Endothelial cell of umbilical vein (primary cell): ENCODE data around the gene SPATA1. TPM values are rescaled to one million over a fixed set of nuclear protein-coding genes. Genes with fewer than 3 reads are reported as not detected.

ENCODE experiments used
- BruUV-seq: library from RNA; stranded (reverse); fragments of 400-500 nt; replicated peaks from 2 replicates; lab custom pipeline; 2021; lab: Mats Ljungman, UMichigan
- CTCF ChIA-PET: fragments of 300-600, 350-600 bp; sonication (Branson Sonifier 250); formaldehyde crosslinking; loops from one replicate; lab custom pipeline; 2021; ENCODE audit warnings: antibody characterized with exemption, inconsistent platforms; lab: Charles Lee
- POLR2A ChIA-PET: fragments of 300-600, 350-600 bp; sonication (Branson Sonifier 250); formaldehyde crosslinking; loops from one replicate; lab custom pipeline; 2021; ENCODE audit warnings: antibody characterized with exemption, inconsistent platforms; lab: Charles Lee
- DNase-seq: peaks from one replicate; pipeline ENCODE4 v3.0.0-alpha.2; 2011; ENCODE audit warnings: low read depth, low spot score
- FAIRE-seq: peaks from 2 replicates; lab custom pipeline; 2011; peaks lifted over from hg19 to GRCh38; lab: Jason Lieb, UNC
- H2AFZ ChIP-seq: 2 replicates; pipeline ENCODE4 v1.6.0; 2012; ENCODE audit warnings: low read depth, low read length, control low read depth, inconsistent platforms
- H3K27ac ChIP-seq: 2 replicates; pipeline ENCODE4 v1.5.1; 2011; ENCODE audit warnings: low read depth, mild to moderate bottlenecking, control low read depth, low read length, moderate library complexity; ENCODE audit not compliant: insufficient read depth
- H3K27me3 ChIP-seq, 2 experiments: 2 replicates each; pipeline versions ENCODE4 v1.6.0 to v1.6.1; 2011; ENCODE audit warnings: low read length in 2 of 2, mixed read lengths in 1 of 2; ENCODE audit not compliant: control insufficient read depth in 2 of 2, insufficient read depth in 2 of 2
- H3K36me3 ChIP-seq, 2 experiments: 2 replicates in 1 of 2; 3 replicates in 1 of 2; pipeline ENCODE4 v1.5.1; 2011; ENCODE audit warnings: low read length in 2 of 2, mild to moderate bottlenecking in 1 of 2, moderate library complexity in 1 of 2; ENCODE audit not compliant: control insufficient read depth in 2 of 2, insufficient read depth in 2 of 2; ENCODE audit errors: extremely low read depth in 1 of 2
- H3K4me1 ChIP-seq: 3 replicates; pipeline ENCODE4 v1.5.1; 2011; ENCODE audit warnings: mild to moderate bottlenecking, low read length; ENCODE audit not compliant: control insufficient read depth, insufficient read depth; ENCODE audit errors: extremely low read depth
- H3K4me2 ChIP-seq: 2 replicates; pipeline ENCODE4 v1.6.1; 2011; ENCODE audit warnings: low read length, control low read depth, mixed read lengths; ENCODE audit not compliant: insufficient read depth
- H3K4me3 ChIP-seq, 3 experiments: fragments of 200-600 bp in 1 of 3; sonication (generic), shearing (Covaris generic) in 1 of 3; replicated peaks in 1 of 3; 2 replicates each; pipeline ENCODE4 v1.5.1; 2011 to 2016; ENCODE audit warnings: control low read depth in 3 of 3, low read length in 3 of 3, mild to moderate bottlenecking in 2 of 3, inconsistent platforms in 1 of 3, low read depth in 1 of 3, moderate library complexity in 1 of 3; ENCODE audit not compliant: insufficient read depth in 1 of 3
- H3K79me2 ChIP-seq: 2 replicates; pipeline ENCODE4 v1.6.0; 2012; ENCODE audit warnings: low read length, inconsistent platforms; ENCODE audit not compliant: control insufficient read depth, insufficient read depth
- H3K9ac ChIP-seq: replicated peaks from 2 replicates; pipeline ENCODE3; 2011; ENCODE audit warnings: low read length, control low read depth; ENCODE audit not compliant: insufficient read depth; ENCODE audit errors: extremely low read depth
- H3K9me1 ChIP-seq: replicated peaks from 3 replicates; pipeline ENCODE4 v1.6.0; 2011; ENCODE audit warnings: mild to moderate bottlenecking, low read length; ENCODE audit not compliant: control insufficient read depth, insufficient read depth; ENCODE audit errors: extremely low read depth
- H3K9me3 ChIP-seq: replicated peaks from 2 replicates; pipeline ENCODE4 v1.5.1; 2012; ENCODE audit warnings: low read length, inconsistent platforms; ENCODE audit not compliant: control insufficient read depth, insufficient read depth
- H4K20me1 ChIP-seq: replicated peaks from 2 replicates; pipeline ENCODE3; 2011; ENCODE audit warnings: mild to moderate bottlenecking, low read length; ENCODE audit not compliant: control insufficient read depth, insufficient read depth; ENCODE audit errors: extremely low read depth
- EZH2 ChIP-seq: IDR thresholded peaks from 2 replicates; pipeline ENCODE4 v1.6.1; 2012; ENCODE audit warnings: borderline replicate concordance, low read depth, mild to moderate bottlenecking, moderate library complexity, low read length, inconsistent platforms; ENCODE audit not compliant: severe bottlenecking
- FOS ChIP-seq: IDR thresholded peaks from 2 replicates; pipeline ENCODE4 v1.6.1; 2011; ENCODE audit warnings: mild to moderate bottlenecking, low read length, moderate library complexity, borderline replicate concordance; ENCODE audit not compliant: insufficient read depth
- GATA2 ChIP-seq: IDR thresholded peaks from 2 replicates; pipeline ENCODE4 v1.7.0; 2011; ENCODE audit warnings: low read depth, mild to moderate bottlenecking, moderate library complexity, mixed read lengths, low read length; ENCODE audit not compliant: insufficient read length, insufficient read depth
- JUN ChIP-seq: IDR thresholded peaks from 2 replicates; pipeline ENCODE4 v1.6.1; 2011; ENCODE audit warnings: borderline replicate concordance, low read depth; ENCODE audit not compliant: insufficient read length, insufficient read depth
- MYC ChIP-seq: IDR thresholded peaks from one replicate; pipeline ENCODE4 v1.6.1; 2011; ENCODE audit warnings: mild to moderate bottlenecking, low read depth, low read length
- POLR2A ChIP-seq: IDR thresholded peaks from 2 replicates; pipeline ENCODE4 v1.6.1; 2012; ENCODE audit warnings: low read depth, mild to moderate bottlenecking, control low read depth, low read length
- POLR2AphosphoS5 ChIP-seq: IDR thresholded peaks from 2 replicates; pipeline ENCODE4 v1.6.1; 2012; ENCODE audit warnings: low read depth, mild to moderate bottlenecking, control low read depth, low read length, moderate library complexity; ENCODE audit not compliant: insufficient read depth
- dilution Hi-C: fragments of 300-500 bp; cut with MboI; formaldehyde crosslinking; loops from one replicate; pipeline ENCODE4 v1.15.0; 2019; ENCODE audit warnings: low sequenced_read_pairs; ENCODE audit not compliant: extremely low pct_ligation_motif_present
- intact Hi-C: fragments of 100-400 bp; cut with micrococcal nuclease; formaldehyde crosslinking; loops from one replicate; pipeline ENCODE4 v1.10.0; 2022
- polyA plus RNA-seq, 4 experiments: library from polyadenylated mRNA; depleted of rRNA in 3 of 4; stranded (reverse) in 3 of 4; unstranded in 1 of 4; fragments of >200 nt; gene quantifications; 2 replicates each; pipeline versions ENCODE4 v1.2.1 to v1.2.3, GENCODE V29; 2011 to 2012; ENCODE audit warnings: missing spikeins in 1 of 4
- total RNA-seq: library from RNA; stranded (reverse); gene quantifications from 2 replicates; pipeline ENCODE4 v1.2.3, GENCODE V29; 2021
- TF ChIP-seq, protein P1 (sequence below): IDR thresholded peaks from 2 replicates; pipeline ENCODE4 v1.6.1; 2011; ENCODE audit not compliant: insufficient read depth, insufficient read length
- TF ChIP-seq, protein P2 (sequence below), 2 donors: IDR thresholded peaks; 1 replicate in 1 of 2; 2 replicates in 1 of 2; pipeline ENCODE4 v1.5.1; 2011; ENCODE audit warnings: low read length in 2 of 2, mild to moderate bottlenecking in 2 of 2, moderate library complexity in 2 of 2, control low read depth in 1 of 2, inconsistent platforms in 1 of 2, low read depth in 1 of 2; ENCODE audit not compliant: insufficient read depth in 1 of 2; ENCODE audit errors: extremely low read depth in 1 of 2

The SPATA1 gene
- total and polyA plus RNA-seq, 2 donors (not counting 3 experiments of a cell fraction or from before 2014, with no cell fraction given), result 1.7 to 1.8 TPM

DNA sequence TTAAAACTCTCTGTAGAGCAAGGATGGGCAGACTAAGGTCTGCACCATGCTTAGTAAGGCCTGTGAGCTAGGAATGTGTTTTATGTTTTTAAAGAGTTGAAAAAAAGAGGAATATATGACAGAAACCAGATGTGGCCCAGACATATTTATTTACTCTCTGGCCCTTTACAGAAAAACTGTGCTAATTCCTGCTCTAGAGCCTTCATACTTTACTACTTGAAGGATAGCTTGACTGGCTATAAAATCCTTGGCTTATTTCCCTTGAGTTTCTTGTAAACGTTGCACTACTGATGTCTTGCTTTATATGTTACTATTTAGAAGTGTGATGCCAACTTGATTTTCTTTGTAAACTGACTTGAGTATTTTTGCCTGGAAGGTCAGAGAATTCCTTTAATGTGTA, 34.6 kb downstream of the SPATA1 start:
- Histone ChIP-seq H4K20me1 (no peaks in the 10 kb centered on the region), H3K4me2 (no peak overlapping the region), H3K4me3 (no peak overlapping the region), H3K27ac (no peak overlapping the region), H3K4me1 (no peaks in the 10 kb centered on the region), H2AFZ (no peak overlapping the region), H3K27me3 (no peaks in the 10 kb centered on the region), H3K36me3 (no peaks in the 10 kb centered on the region), H3K79me2 (no peaks in the 10 kb centered on the region), H3K9me1 (no peaks in the 10 kb centered on the region), H3K9ac (no peak overlapping the region), H3K9me3 (no peaks in the 10 kb centered on the region)
- dilution Hi-C loops (no loop called here), intact Hi-C loops (loop anchor here (2.0 kb wide), 1 partner anchor 98 kb away; no protein-coding TSS in a partner anchor)
- no peak for DNase-seq
- ChIA-PET CTCF (no interaction called here), POLR2A (no interaction called here)
- no TSS peak for BruUV-seq
- no peak for FAIRE-seq
- TF ChIP-seq POLR2A, result no peak
- no peak for TF ChIP-seq EZH2
- TF ChIP-seq JUN, result no peak
- TF ChIP-seq FOS, result no peak
- TF ChIP-seq MYC, result no peak
- TF ChIP-seq, protein P1, sequence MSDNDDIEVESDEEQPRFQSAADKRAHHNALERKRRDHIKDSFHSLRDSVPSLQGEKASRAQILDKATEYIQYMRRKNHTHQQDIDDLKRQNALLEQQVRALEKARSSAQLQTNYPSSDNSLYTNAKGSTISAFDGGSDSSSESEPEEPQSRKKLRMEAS, result no peak
- TF ChIP-seq, protein P2, sequence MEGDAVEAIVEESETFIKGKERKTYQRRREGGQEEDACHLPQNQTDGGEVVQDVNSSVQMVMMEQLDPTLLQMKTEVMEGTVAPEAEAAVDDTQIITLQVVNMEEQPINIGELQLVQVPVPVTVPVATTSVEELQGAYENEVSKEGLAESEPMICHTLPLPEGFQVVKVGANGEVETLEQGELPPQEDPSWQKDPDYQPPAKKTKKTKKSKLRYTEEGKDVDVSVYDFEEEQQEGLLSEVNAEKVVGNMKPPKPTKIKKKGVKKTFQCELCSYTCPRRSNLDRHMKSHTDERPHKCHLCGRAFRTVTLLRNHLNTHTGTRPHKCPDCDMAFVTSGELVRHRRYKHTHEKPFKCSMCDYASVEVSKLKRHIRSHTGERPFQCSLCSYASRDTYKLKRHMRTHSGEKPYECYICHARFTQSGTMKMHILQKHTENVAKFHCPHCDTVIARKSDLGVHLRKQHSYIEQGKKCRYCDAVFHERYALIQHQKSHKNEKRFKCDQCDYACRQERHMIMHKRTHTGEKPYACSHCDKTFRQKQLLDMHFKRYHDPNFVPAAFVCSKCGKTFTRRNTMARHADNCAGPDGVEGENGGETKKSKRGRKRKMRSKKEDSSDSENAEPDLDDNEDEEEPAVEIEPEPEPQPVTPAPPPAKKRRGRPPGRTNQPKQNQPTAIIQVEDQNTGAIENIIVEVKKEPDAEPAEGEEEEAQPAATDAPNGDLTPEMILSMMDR (IDR thresholded peaks at IDR 0.05; ENCODE audit: extremely low read depth in 1 of 2, insufficient read depth in 1 of 2, low read depth in 1 of 2, low read length in 2 of 2), result no peak
- no peak for TF ChIP-seq GATA2
- no peak for TF ChIP-seq POLR2AphosphoS5
